ENCODE measurements around the gene PNLIP. TPM values are rescaled to one million over a fixed set of nuclear protein-coding genes. Genes with fewer than 3 reads are reported as not detected.

PNLIP gene
- total RNA-seq, 4 donors from 2014 or later: 1.1 TPM; not detected in 3

GRCh38 chr10:116611153-116611545 lies 65.4 kb downstream of the PNLIP start:
- DNase-seq (ENCODE audit: low spot score) (no peak), ATAC-seq (ENCODE audit: low FRiP score) (no peak)
- no peak for TF ChIP-seq CTCF (IDR thresholded peaks at IDR 0.05)

GRCh38 chr10:116612107-116612769 lies 66.5 kb downstream of the PNLIP start:
- ATAC-seq (ENCODE audit: low FRiP score): no peak
- no peak for TF ChIP-seq CTCF (IDR thresholded peaks at IDR 0.05)
- no peak for DNase-seq (ENCODE audit: low spot score)

- DNase-seq (ENCODE audit: low spot score) (no peak), ATAC-seq (ENCODE audit: low FRiP score) (no peak)
- TF ChIP-seq CTCF (IDR thresholded peaks at IDR 0.05): no peak
Observed at GRCh38 chr10:116613471-116613870, 67.7 kb downstream of the PNLIP start.

GRCh38 chr10:116614796-116615195 lies 69.1 kb downstream of the PNLIP start:
- TF ChIP-seq CTCF (IDR thresholded peaks at IDR 0.05): no peak
- ATAC-seq (ENCODE audit: low FRiP score) (no peak), DNase-seq (ENCODE audit: low spot score) (no peak)

- no peak for TF ChIP-seq CTCF (IDR thresholded peaks at IDR 0.05)
- ATAC-seq (ENCODE audit: low FRiP score): no peak
- DNase-seq (ENCODE audit: low spot score): no peak
Observed at GRCh38 chr10:116615199-116615776, 69.6 kb downstream of the PNLIP start.

Small RNAs within 50 kb of the gene (small RNA-seq; reads per million reads assigned to genes)
- not detected for gene RNU6-1090P

Other genes starting within 250 kb of the PNLIP start
- not detected for gene CCDC172, start 221.5 kb upstream of the PNLIP start, total RNA-seq
- under 1 TPM in 2 of 4 donors, not detected in 2; 0.31 to 0.63 TPM for gene PNLIPRP3, start 118.1 kb upstream of the PNLIP start, total RNA-seq
- gene PNLIPRP1, start 45.0 kb downstream of the PNLIP start, total RNA-seq: not detected
- gene PNLIPRP2, start 75.0 kb downstream of the PNLIP start, total RNA-seq: not detected
- 10 to 100 TPM; 20.2 to 55.1 (median 32.5) TPM for gene HSPA12A, start 196.6 kb downstream of the PNLIP start, total RNA-seq

Measured in omental fat pad (tissue), 4 donors.